ENCODE measurements around the gene LRRC36.

The LRRC36 gene

DNA sequence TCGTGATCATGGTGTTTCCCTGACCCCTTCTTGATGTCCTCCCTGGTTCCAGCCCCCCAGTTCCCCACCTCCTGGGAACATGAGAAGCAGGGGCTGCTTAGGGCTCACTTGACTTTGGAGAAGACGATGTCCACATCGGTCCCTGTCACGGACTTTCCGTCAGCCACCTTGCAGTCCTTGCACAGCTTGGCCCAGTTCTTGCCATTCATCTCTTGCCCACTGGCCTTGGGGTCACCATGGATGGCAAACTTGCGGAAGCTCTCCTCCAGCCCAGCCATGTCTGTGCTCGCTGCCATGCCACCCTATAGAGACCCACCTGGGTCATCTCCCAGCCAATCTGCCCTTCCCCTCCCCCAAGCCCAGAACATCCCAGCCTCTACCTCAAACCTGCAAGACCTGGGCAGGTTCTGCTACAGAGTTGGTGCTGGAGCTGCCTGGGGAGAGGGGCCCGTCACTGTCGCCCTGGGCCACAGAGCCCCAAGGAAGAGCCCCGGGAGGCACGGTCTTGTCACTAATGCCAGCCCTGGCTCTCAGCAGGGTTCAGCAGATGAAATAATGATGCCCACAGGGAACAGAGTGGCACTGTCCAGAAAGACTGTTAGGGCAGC is 64.3 kb downstream of the LRRC36 start:
- H3K27me3 ChIP-seq (ENCODE audit: low read depth, low read length), result no peaks in the 10 kb centered on the region
- H3K9ac ChIP-seq (ENCODE audit: low read length), result no peak overlapping the region

DNA sequence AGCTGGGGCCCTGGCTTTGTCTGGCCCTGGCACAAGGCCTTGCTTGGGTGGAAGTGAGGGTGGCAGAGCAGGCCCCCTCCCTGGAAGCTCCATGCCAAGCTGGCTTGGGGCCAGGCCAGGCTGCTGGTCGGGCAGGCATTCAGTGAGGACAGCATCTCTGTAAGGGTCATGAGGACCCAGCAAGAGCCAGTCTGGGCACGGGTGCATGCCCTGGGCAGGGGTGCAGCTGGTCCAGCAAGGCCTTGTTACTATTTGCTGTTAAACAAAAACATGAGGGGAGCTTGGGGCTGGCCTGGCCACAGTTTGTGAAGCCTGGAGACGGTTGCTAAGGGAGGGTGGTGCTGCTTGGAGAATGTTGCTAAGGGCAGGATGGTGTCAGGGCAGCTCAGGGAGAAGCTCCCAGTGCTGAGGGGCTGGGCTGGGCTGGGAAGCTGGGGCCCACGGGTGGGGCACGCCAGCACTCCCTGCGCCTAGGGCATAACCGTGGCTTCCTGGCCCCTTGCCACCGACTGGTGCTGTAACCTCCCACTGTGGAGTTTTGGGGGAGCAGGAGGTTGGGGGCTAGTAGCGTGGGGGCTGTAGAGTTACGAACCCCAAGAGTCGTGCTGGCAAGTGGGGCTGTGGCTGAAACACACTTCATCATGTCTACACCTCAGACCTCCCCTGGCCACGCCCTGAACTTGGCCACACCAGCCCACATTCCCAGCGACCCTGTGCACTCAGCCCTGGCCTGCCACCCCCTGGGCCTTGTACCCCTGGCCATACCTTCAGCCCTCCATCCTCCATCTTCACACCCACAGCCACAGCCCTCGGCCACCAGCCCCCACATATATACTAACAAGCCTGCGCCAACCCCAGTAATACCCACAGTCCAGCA is 65.0 kb downstream of the LRRC36 start:
- Histone ChIP-seq H3K27ac (ENCODE audit: low read length) (no peak overlapping the region), H3K4me2 (ENCODE audit: low read length) (no peak overlapping the region), H3K9ac (ENCODE audit: low read length) (no peak overlapping the region), H3K9me3 (ENCODE audit: insufficient read depth, low read length) (no peaks in the 10 kb centered on the region), H4K20me1 (ENCODE audit: insufficient read depth, low read length) (no peaks in the 10 kb centered on the region), H3K27me3 (ENCODE audit: low read depth, low read length) (no peaks in the 10 kb centered on the region), H3K4me1 (ENCODE audit: low read length) (peaks cover 15% of the 10 kb centered on the region), H3K4me3 (ENCODE audit: low read length) (no peak overlapping the region), H3K79me2 (ENCODE audit: low read length) (no peaks in the 10 kb centered on the region), H2AFZ (ENCODE audit: low read depth, low read length) (no peak overlapping the region), H3K36me3 (replicated peaks; ENCODE audit: low read depth, low read length) (no peaks in the 10 kb centered on the region)
- TF ChIP-seq, protein P1, sequence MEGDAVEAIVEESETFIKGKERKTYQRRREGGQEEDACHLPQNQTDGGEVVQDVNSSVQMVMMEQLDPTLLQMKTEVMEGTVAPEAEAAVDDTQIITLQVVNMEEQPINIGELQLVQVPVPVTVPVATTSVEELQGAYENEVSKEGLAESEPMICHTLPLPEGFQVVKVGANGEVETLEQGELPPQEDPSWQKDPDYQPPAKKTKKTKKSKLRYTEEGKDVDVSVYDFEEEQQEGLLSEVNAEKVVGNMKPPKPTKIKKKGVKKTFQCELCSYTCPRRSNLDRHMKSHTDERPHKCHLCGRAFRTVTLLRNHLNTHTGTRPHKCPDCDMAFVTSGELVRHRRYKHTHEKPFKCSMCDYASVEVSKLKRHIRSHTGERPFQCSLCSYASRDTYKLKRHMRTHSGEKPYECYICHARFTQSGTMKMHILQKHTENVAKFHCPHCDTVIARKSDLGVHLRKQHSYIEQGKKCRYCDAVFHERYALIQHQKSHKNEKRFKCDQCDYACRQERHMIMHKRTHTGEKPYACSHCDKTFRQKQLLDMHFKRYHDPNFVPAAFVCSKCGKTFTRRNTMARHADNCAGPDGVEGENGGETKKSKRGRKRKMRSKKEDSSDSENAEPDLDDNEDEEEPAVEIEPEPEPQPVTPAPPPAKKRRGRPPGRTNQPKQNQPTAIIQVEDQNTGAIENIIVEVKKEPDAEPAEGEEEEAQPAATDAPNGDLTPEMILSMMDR (IDR thresholded peaks at IDR 0.05; ENCODE audit: low read depth, low read length), result no peak
- TF ChIP-seq EZH2phosphoT487 (IDR thresholded peaks at IDR 0.05; ENCODE audit: low read depth), result no peak

More for the DNA sequence above, 64.3 kb downstream of the LRRC36 start:
- Histone ChIP-seq H3K27ac (ENCODE audit: low read length) (no peak overlapping the region), H3K9me3 (ENCODE audit: insufficient read depth, low read length) (no peaks in the 10 kb centered on the region), H3K4me1 (ENCODE audit: low read length) (peaks cover 8% of the 10 kb centered on the region), H4K20me1 (ENCODE audit: insufficient read depth, low read length) (no peaks in the 10 kb centered on the region), H3K79me2 (ENCODE audit: low read length) (no peaks in the 10 kb centered on the region), H3K4me3 (ENCODE audit: low read length) (no peak overlapping the region), H3K36me3 (replicated peaks; ENCODE audit: low read depth, low read length) (no peaks in the 10 kb centered on the region), H2AFZ (ENCODE audit: low read depth, low read length) (no peak overlapping the region), H3K4me2 (ENCODE audit: low read length) (no peak overlapping the region)
- TF ChIP-seq, protein P1 (IDR thresholded peaks at IDR 0.05; ENCODE audit: low read depth, low read length), result no peak
- TF ChIP-seq EZH2phosphoT487 (IDR thresholded peaks at IDR 0.05; ENCODE audit: low read depth), result no peak

DNA sequence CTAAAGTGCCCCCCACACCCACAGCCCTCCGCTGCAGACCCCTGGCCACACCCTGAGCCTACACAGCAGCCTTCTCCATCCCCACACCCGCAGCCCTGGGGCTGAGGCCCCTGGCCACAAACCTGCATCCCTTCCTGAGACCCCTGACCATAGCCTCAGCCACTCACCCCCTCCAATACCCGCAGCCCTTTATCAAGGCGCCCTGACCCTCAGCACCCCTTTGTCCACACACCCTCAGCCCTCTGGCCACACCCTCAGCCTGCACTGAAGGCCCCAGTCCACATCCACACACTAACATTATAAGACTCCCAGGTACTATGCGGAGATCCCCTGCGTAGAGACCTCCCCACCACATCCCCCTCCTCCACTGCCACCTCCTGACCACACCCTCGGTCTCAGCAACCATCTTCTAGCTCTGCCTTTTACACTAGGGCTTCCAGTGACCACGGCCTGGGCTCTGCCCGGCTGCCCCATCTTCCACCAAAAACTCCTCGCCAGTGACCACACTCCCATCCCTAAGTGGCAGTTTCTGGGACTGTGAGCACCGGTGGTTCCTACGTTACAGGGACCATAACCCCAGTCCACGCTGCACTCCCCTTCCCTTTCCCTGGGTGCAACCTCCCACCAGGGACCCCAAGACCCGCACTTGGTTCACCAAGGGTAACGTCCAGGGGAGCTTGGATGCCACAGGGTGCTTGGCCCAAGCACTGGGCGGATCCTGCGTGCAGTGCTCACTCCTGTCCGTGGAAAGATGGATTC is 65.9 kb downstream of the LRRC36 start:
- no peaks in the 10 kb centered on the region for H4K20me1 ChIP-seq (ENCODE audit: insufficient read depth, low read length)
- no peaks in the 10 kb centered on the region for H3K36me3 ChIP-seq (replicated peaks; ENCODE audit: low read depth, low read length)
- H3K79me2 ChIP-seq (ENCODE audit: low read length), result no peaks in the 10 kb centered on the region
- H3K4me2 ChIP-seq (ENCODE audit: low read length), result no peak overlapping the region
- TF ChIP-seq EZH2phosphoT487 (IDR thresholded peaks at IDR 0.05; ENCODE audit: low read depth), result no peak
- TF ChIP-seq, protein P1 (IDR thresholded peaks at IDR 0.05; ENCODE audit: low read depth, low read length), result no peak
- no peaks in the 10 kb centered on the region for H3K27me3 ChIP-seq (ENCODE audit: low read depth, low read length)
- no peak overlapping the region for H3K4me3 ChIP-seq (ENCODE audit: low read length)
- H3K9me3 ChIP-seq (ENCODE audit: insufficient read depth, low read length), result no peaks in the 10 kb centered on the region
- H3K27ac ChIP-seq (ENCODE audit: low read length), result no peak overlapping the region
- no peak overlapping the region for H2AFZ ChIP-seq (ENCODE audit: low read depth, low read length)
- H3K4me1 ChIP-seq (ENCODE audit: low read length), result peaks cover 20% of the 10 kb centered on the region
- H3K9ac ChIP-seq (ENCODE audit: low read length), result no peak overlapping the region
